Measurements from ENCODE around the gene PEAK3. TPM values are rescaled to one million over a fixed set of nuclear protein-coding genes. Genes with fewer than 3 reads are reported as not detected.

The PEAK3 gene
- polyA plus RNA-seq, 1 of the 3 experiments (the other 2 are of a cell fraction), result not detected

GRCh38 chr19:2228157-2229030 lies 53.6 kb downstream of the PEAK3 start:
- Histone ChIP-seq H3K36me3 (replicated peaks in 1 of 2; ENCODE audit: control insufficient read depth in 1 of 2, insufficient read depth in 2 of 2, low read length in 1 of 2) (peaks cover 8 to 56% of the 10 kb centered on the region in 2 experiments), H2AFZ (ENCODE audit: low read depth) (no peak overlapping the region), H3K4me3 (ENCODE audit: low read depth in 2 of 2, low read length in 1 of 2) (no peak overlapping the region), H3K79me2 (ENCODE audit: insufficient read depth) (peaks cover 17% of the 10 kb centered on the region), H4K20me1 (ENCODE audit: insufficient read depth) (0 out of 2 replicates have a peak, but pooled peaks cover 8% of the 10 kb centered on the region), H3K9ac (no peak overlapping the region), H3K9me2 (no peaks in the 10 kb centered on the region), H3K4me1 (ENCODE audit: control insufficient read depth in 1 of 2, insufficient read depth in 2 of 2, low read depth in 1 of 2, low read length in 1 of 2) (peaks cover 0 to 20% of the 10 kb centered on the region in 2 experiments; a peak in 1 of 4 replicates), H3K27me3 (ENCODE audit: insufficient read depth) (no peaks in the 10 kb centered on the region), H3K27ac (ENCODE audit: low read depth in 2 of 2, low read length in 1 of 2) (no peak overlapping the region; a peak in 1 of 4 replicates), H3K4me2 (no peak overlapping the region), H3K9me3 (no peaks in the 10 kb centered on the region), H3F3A (replicated peaks; ENCODE audit: insufficient read depth) (peaks cover 21% of the 10 kb centered on the region)
- 96% methylated on average over 27 of the region's 48 CpGs for WGBS (ENCODE audit: low lambda C conversion rate)
- ChIA-PET POLR2A (no interaction called here), CTCF (interaction anchor here (2.3 to 8.1 kb wide), 2 partner anchors 72 to 88 kb away, joined by 6 to 107 read pairs; no protein-coding TSS in a partner anchor)
- no peak for TF ChIP-seq SIN3A (IDR thresholded peaks at IDR 0.05; ENCODE audit: borderline replicate concordance, low read depth, low read length)
- no peak for TF ChIP-seq REST (IDR thresholded peaks at IDR 0.05; ENCODE audit: low read depth, low read length)
- TF ChIP-seq MAX (IDR thresholded peaks at IDR 0.05; ENCODE audit: low read depth), result no peak
- no peak for TF ChIP-seq RFX5 (IDR thresholded peaks at IDR 0.05; ENCODE audit: low read length)
- TF ChIP-seq RCOR1 (IDR thresholded peaks at IDR 0.05; ENCODE audit: low read length), result no peak
- no peak for TF ChIP-seq GATA2 (CRISPR knock-in tag; IDR thresholded peaks at IDR 0.05)
- no peak for TF ChIP-seq TAF1 (IDR thresholded peaks at IDR 0.05; ENCODE audit: borderline replicate concordance, low read depth, low read length)
- no peak for TF ChIP-seq USF2 (IDR thresholded peaks at IDR 0.05; ENCODE audit: borderline replicate concordance, low read depth, low read length)
- TF ChIP-seq YY1 (IDR thresholded peaks at IDR 0.05; ENCODE audit: low read depth), result no peak
- no peak for TF ChIP-seq PBX3 (IDR thresholded peaks at IDR 0.05)
- TF ChIP-seq CHD2 (IDR thresholded peaks at IDR 0.05; ENCODE audit: low read length, partially characterized antibody), result no peak
- no peak for DNase-seq

Data from SK-N-SH (cell line).